ENCODE results near the gene VWA3B. TPM values are rescaled to one million over a fixed set of nuclear protein-coding genes. Genes with fewer than 3 reads are reported as not detected.

VWA3B gene
- total and polyA plus RNA-seq, 2 donors from 2014 or later: 0.35 TPM; not detected in 1

DNA sequence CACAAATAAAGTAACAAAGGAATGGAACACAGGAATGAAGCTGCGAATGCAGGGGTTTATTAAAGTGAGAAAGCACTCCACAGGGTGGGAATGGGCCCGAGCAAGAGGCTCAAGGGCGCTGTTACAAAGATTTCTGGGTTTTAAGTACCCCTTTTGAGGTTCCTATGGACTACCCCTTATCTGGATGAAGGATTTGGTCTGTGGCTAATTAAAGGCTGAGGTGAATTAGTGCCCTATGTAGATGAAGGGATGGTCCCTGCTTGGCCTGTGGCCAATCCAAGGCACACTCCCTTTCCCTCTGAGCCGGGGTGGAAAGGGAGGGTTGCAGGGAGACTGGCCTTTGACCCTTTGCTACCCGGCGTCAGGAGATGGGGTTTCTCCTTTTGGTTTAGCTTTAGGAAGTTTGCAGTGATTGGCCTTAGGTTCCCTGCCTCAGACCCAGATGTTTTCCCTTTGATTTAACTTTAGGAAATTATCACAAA is 211.8 kb downstream of the VWA3B start:
- Histone ChIP-seq H3K27ac (ENCODE audit: low read depth in 2 of 2, low read length in 2 of 2) (no peak overlapping the region), H3K36me3 (ENCODE audit: control insufficient read depth in 2 of 3, insufficient read depth in 3 of 3, low read length in 3 of 3) (no peaks in the 10 kb centered on the region), H3K4me1 (ENCODE audit: control insufficient read depth in 2 of 3, insufficient read depth in 2 of 3, low read depth in 1 of 3, low read length in 3 of 3) (no peaks in the 10 kb centered on the region), H3K9ac (ENCODE audit: low read length in 3 of 3) (no peak overlapping the region), H3K4me3 (ENCODE audit: low read length in 3 of 3) (no peak overlapping the region), H3K9me3 (ENCODE audit: control insufficient read depth in 2 of 3, insufficient read depth in 1 of 3, low read length in 3 of 3) (no peaks in the 10 kb centered on the region), H3K27me3 (ENCODE audit: control insufficient read depth, insufficient read depth, low read length) (no peaks in the 10 kb centered on the region)
- no peak for FAIRE-seq
- no peak for DNase-seq
- intact Hi-C loops (cut with DNase I): no loop called here
- TF ChIP-seq, protein P1, sequence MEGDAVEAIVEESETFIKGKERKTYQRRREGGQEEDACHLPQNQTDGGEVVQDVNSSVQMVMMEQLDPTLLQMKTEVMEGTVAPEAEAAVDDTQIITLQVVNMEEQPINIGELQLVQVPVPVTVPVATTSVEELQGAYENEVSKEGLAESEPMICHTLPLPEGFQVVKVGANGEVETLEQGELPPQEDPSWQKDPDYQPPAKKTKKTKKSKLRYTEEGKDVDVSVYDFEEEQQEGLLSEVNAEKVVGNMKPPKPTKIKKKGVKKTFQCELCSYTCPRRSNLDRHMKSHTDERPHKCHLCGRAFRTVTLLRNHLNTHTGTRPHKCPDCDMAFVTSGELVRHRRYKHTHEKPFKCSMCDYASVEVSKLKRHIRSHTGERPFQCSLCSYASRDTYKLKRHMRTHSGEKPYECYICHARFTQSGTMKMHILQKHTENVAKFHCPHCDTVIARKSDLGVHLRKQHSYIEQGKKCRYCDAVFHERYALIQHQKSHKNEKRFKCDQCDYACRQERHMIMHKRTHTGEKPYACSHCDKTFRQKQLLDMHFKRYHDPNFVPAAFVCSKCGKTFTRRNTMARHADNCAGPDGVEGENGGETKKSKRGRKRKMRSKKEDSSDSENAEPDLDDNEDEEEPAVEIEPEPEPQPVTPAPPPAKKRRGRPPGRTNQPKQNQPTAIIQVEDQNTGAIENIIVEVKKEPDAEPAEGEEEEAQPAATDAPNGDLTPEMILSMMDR (IDR thresholded peaks at IDR 0.05; ENCODE audit: borderline replicate concordance, extremely low read depth, insufficient read depth): no peak

DNA sequence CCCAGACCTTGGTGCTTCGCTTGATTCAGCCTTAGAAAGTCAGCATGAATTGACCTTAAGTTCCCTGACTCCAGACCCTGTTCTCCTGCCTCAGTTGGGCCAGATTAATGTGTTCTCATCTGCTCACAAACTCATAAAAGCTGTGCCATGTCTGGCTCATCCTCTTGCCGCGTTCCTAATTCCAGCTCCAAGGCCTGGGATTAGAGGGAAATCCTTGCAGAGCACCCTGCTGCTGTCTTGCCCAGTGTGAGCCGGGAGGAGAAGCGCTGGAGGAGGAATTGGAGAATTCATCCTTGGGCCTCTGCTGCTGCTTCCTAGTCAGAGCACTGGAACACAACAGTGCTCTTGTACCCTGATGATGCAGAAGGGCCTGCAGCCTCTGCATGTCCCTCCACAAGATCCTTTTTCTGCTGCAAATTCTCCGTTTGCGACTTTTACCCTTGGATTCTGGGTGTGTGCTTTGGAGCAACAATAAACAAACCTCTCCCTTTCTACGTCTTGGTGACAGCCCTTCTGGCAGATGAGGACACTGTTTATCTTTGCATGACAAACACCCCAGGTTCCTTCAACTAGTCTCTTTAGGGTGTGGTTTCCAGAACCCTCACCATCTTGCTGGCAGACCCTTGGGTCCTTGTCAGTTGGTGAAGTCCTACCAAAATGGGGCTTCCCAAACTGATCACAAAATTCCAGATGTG is 212.4 kb downstream of the VWA3B start:
- no peaks in the 10 kb centered on the region for H3K4me1 ChIP-seq (ENCODE audit: control insufficient read depth in 2 of 3, insufficient read depth in 2 of 3, low read depth in 1 of 3, low read length in 3 of 3)
- DNase-seq (no peak), FAIRE-seq (no peak)
- intact Hi-C loops (cut with DNase I): no loop called here
- no peak overlapping the region for H3K4me3 ChIP-seq (ENCODE audit: low read length in 3 of 3)
- no peak overlapping the region for H3K9ac ChIP-seq (ENCODE audit: low read length in 3 of 3)
- no peaks in the 10 kb centered on the region for H3K27me3 ChIP-seq (ENCODE audit: control insufficient read depth, insufficient read depth, low read length)
- H3K9me3 ChIP-seq (ENCODE audit: control insufficient read depth in 2 of 3, insufficient read depth in 1 of 3, low read length in 3 of 3): no peaks in the 10 kb centered on the region
- H3K27ac ChIP-seq (ENCODE audit: low read depth in 2 of 2, low read length in 2 of 2): no peak overlapping the region
- TF ChIP-seq, protein P1 (IDR thresholded peaks at IDR 0.05; ENCODE audit: borderline replicate concordance, extremely low read depth, insufficient read depth): no peak
- no peaks in the 10 kb centered on the region for H3K36me3 ChIP-seq (ENCODE audit: control insufficient read depth in 2 of 3, insufficient read depth in 3 of 3, low read length in 3 of 3)

DNA sequence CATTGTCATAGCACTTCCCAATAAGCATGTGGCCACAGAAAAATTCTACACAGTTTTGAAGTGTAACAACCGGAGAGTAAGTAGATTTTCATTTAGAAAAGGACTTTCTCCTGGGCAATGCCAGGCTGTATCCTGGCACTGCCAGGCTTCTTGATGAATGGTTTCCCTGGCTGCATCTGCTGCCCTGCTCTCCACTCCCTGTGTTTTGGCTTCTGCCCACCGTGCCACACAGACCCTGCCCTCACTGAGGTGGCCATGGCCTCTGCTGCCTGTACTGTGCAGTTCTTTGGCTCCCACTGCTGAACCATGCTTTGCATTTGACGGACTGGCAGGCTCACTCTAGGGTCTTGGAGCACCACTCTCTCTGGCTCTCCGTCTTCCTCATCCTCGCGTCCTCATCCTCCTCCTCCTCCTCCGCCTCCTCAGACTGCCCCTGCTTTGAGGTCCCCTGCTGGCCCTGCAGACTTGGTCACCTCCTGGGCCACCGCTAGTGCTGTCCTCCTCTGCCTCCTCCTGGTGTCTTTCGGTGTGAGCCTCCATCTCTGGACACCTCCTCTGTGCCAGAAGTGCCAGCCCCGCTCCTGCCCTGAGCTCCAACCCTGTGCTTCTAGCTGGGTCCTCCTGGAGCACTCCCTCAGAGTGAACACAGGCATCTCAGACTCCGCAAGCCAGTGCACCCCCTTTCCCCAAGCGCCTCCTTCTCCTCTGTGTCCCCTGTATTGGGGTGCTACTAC is 213.3 kb downstream of the VWA3B start:
- Histone ChIP-seq H3K9me3 (ENCODE audit: control insufficient read depth in 2 of 3, insufficient read depth in 1 of 3, low read length in 3 of 3) (no peaks in the 10 kb centered on the region), H3K4me3 (ENCODE audit: low read length in 3 of 3) (no peak overlapping the region), H3K27me3 (ENCODE audit: control insufficient read depth, insufficient read depth, low read length) (no peaks in the 10 kb centered on the region), H3K9ac (ENCODE audit: low read length in 3 of 3) (no peak overlapping the region), H3K27ac (ENCODE audit: low read depth in 2 of 2, low read length in 2 of 2) (no peak overlapping the region), H3K36me3 (ENCODE audit: control insufficient read depth in 2 of 3, insufficient read depth in 3 of 3, low read length in 3 of 3) (no peaks in the 10 kb centered on the region), H3K4me1 (ENCODE audit: control insufficient read depth in 2 of 3, insufficient read depth in 2 of 3, low read depth in 1 of 3, low read length in 3 of 3) (no peaks in the 10 kb centered on the region)
- TF ChIP-seq, protein P1 (IDR thresholded peaks at IDR 0.05; ENCODE audit: borderline replicate concordance, extremely low read depth, insufficient read depth): no peak
- FAIRE-seq: no peak
- no peak for DNase-seq
- intact Hi-C loops (cut with DNase I): no loop called here

Data from kidney (tissue), 14 donors.